Fibroblast of upper back skin (primary cell): Measurements from ENCODE around the gene SF3B2.
"Not testable (repeated sequence)": the region's sequence is repeated elsewhere in the genome, so short reads cannot be mapped to it uniquely, and the experiment has no call there.

ENCODE experiments used
- DNase-seq: peaks from one replicate; pipeline ENCODE4 v3.0.0-alpha.2; 2013

The SF3B2 gene

DNA sequence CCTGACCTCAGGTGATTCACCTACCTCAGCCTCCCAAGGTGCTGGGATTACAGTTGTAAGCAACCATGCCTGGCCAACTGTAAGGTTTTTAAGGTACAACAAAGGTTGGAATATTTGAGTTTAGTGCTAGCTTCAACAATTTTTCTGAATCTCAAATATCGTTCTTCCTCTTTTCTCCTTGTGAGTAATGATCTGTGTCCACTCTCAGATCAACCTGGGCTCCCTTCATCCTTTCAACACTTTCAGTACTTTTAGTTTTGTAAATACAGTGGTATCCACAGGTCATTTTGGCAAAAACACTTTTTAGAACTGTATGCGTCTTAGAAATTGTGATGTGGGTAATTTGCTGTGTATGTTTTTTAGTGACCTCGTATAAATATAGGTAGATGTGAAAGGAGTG, 25.8 kb downstream of the SF3B2 start:
- DNase-seq = no peak

DNA sequence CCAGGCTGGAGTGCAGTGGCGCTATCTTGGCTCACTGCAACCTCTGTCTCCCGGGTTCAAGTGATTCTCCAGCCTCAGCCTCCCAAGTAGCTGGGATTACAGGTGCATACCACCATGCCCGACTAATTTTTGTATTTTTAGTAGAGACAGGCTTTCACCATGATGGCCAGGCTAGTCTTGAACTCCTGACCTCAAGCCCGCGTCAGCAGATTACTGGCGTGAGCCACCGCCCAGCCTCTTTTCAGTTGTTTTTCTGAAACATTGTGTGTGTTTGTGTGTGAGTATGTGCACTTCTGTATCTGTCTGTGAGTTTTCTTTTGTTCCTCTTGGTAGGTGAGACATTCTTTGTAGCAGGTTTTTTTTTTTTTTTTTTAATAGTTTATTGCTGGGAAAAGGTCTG, 26.8 kb downstream of the SF3B2 start:
- not testable (repeated sequence) for DNase-seq

DNA sequence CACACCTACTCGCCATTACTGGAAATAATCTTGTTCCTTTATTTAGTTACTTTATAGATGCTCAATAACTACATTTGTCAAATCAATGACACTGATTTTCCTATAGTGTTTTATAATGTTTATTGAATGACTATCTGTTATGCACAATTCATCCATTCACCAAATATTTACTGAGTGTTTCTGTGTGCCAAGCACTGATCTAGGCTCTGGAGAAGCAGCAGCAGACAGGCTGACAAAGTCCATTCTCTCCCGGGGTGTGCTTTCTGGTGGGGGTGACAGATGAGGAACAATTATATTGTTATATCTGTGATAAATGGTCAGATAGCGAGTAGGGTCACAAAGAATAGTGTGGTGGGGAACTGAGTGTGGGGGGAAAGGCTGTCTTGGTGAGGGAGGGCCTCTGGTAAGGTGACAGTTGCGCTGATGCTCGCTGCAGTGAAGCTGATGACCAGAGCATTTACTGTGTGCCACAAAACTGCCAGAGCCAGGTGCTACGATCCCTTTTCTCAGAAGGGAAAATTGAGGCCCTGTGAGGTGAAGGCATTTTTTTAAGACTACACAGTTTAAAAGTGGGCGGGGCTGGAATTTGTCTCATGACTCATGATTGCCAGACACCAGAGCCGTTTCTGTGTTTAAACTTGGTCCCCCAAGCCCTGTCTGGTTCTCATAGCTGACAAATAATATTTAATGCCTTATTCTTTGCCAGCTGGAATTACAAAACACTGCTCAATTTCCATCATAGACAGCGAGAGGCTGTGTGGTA, 28.1 kb downstream of the SF3B2 start:
- peak; percentile 85 for DNase-seq

DNA sequence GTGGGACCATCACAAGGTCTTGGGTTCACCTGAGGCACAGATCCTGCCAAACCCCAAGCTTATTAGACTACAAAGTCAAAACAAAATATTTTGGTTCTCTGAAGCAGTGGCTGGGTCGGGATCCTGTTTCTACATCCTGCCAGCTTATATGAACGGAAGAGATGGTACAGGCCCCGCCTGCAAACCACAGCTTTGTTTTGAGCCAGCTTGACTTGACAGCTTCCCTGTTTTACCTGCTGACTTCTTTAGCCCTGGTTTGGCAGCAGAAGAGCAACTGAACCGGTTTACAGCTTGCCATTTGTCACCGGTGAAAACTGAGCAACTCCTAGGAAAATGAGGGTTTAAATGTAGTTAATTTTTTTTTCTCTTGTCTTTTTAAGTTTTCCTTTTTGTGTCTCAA, 29.3 kb downstream of the SF3B2 start:
- DNase-seq = no peak

DNA sequence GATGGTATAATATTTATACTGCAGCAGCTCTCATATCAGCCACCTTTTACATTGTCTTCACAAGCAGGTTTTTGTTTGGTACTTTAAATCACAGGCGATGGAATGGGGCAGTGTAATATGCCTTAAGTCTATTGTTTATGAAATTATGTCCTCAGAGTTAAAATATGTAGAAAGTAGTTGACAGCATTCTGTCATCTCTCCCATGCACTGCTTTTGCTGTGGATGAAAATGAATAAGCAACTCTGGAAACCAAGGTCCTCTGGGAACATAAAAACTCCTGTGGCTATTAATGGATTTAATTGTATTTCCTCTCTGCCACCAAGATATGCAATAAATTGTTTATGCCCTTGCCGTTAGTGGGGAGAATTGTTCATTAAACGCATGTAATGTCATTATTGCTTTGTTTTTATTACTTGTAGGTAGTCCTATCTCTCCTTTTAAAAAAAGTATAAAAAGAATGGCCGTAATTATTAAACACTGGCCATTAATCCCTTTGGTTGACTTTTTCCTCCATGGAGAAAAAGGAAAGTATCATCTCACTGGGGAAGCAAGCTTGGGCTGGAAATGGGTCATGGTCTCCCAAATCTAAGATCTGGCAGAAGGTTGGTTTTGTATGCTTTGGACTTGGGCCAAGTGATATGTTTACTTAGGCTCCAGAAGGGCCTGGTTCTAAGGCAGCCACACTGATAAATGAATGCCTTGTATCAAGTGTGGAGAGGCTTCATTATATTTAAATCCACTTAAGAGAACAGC, 31.0 kb downstream of the SF3B2 start:
- DNase-seq = peak; percentile 23

DNA sequence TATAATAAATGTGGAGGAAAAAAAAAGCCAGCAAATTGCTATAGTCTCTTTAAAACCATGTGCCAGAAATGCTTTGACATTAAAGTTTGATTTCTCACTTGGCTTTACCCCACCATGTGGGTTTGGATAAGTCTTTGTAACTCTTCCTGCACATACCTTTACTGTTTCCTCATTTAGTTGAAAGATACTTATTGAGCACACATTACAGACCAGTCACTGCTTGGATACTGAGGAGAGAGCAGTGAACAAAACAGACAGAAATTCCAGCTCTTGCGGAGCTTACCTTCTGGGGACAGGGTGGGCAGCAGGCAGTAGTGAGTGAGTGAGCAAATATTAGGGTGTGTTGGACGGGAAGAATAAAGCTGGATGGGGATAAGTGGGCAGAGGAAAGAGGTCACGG, 31.6 kb downstream of the SF3B2 start:
- DNase-seq = peak; percentile 9

DNA sequence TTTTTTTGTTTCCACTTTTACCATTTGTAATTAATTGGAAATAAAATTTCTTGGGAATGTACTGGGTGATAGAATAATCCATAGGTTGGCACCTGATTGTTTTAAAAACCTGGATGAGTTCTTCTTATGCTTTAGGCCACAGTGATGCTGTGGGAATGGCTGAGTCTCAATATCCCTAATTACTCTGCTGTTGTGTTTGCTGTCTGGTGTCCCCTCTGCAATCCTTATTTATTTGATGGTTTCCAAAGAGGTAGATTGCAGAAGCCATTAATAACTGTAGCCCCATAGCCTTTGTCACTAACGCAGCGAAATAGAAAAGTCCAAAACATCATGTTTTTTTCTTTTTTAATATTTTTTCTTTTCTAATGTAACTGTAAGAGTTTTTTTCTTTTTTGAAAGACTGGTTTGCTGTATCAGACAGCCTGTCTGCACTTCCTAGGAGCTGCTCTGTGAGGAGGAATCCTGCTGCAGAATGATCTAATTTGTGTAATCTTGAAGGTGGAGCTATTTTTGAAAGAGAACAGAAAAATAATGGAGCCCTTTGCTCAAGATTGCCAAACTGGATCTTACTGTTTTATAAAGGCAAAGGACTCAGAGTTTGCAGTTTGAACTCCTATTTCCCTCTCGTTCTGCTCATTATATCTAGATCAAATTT, 32.8 kb downstream of the SF3B2 start:
- DNase-seq = no peak

DNA sequence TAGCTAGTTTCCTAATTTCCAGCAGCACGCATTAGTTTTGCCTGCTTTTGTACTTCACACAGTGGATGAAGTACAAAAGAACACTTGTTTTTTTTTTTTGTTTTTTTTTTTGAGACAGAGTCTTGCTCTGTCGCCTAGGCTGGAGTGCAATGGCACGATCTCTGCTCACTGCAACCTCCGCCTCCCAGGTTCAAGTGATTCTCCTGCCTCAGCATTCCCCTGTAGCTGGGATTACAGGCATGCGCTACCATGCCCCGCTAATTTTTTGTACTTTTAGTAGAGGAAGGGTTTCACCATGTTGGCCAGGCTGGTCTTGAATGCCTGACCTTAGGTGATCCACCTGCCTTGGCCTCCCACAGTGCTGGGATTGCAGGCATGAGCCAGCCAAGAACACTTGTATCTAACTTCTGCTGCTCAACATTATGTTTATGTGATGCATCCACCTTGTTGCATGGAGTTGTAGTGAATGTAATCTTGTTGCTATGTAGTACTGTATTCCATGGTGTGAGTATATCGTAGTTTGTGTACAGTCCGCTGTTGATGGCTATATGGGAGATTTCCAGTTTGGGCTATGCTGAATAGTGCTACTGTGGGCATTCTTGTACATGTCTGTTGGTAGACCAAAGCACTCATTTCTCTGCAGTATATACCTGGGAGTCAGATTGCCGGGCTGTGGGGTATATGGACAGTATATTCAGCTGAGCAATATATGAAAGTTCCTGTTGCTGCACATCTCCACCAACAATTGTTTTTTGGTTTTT, 35.2 kb downstream of the SF3B2 start:
- DNase-seq = no peak

DNA sequence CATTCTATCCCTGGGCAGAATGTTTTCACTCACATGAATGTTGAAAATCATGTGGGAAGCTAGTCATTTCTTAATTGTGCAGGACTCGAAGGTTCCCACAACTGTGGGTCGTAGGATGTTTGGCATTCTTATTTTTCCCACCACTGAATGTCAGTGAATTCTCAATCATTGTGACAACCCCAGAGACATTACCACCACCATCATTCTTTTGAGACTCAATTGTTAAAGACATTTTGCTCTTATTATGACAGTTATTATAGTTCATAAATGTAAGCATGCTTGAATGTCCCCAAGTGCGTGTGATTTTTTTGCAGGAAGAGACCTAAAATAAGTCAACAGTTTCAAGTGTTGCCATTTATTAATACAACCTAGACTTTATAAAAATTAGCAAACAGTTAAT, 36.9 kb downstream of the SF3B2 start:
- DNase-seq = no peak

DNA sequence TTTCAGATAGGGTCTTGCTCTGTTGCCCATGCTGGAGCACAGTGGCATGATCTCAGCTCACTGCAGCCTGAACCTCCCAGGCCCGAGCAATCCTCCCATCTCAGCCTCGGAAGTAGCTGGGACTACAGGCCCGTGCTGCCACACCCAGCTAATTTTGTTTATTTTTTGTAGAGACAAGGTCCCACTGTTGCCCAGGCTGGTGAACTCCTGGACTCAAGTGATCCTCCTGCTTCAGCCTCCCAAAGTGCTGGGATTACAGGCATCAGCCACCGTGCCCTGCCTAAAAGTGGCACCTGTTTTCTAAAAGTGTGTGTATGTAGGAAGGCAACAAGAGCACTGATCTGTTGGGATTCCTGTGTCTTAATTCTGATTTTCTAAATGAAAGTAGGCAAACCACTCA, 38.1 kb downstream of the SF3B2 start:
- DNase-seq = no peak

DNA sequence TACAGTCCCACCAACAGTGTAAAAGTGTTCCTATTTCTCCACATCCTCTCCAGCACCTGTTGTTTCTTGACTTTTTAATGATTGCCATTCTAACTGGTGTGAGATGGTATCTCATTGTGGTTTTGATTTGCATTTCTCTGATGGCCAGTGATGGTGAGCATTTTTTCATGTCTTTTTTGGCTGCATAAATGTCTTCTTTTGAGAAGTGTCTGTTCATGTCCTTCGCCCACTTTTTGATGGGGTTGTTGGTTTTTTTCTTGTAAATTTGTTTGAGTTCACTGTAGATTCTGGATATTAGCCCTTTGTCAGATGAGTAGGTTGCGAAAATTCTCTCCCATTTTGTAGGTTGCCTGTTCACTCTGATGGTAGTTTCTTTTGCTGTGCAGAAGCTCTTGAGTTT, 40.0 kb downstream of the SF3B2 start:
- DNase-seq = not testable (repeated sequence)

DNA sequence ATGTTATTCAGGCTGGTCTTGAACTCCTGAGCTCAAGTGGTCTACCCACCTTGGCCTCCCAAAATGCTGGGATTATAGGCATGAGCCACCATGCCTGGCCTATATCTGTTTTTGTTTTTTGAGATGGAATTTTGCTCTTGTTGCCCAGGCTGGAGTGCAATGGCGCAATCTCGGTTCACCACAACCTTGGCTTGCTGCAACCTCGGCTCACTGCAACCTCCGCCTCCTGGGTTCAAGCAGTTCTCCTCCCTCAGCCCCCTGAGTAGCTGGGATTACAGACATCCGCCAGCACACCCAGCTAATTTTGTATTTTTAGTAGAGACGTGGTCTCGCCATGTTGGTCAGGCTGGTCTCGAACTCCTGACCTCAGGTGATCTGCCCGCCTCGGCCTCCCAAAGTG, 47.6 kb downstream of the SF3B2 start:
- not testable (repeated sequence) for DNase-seq

DNA sequence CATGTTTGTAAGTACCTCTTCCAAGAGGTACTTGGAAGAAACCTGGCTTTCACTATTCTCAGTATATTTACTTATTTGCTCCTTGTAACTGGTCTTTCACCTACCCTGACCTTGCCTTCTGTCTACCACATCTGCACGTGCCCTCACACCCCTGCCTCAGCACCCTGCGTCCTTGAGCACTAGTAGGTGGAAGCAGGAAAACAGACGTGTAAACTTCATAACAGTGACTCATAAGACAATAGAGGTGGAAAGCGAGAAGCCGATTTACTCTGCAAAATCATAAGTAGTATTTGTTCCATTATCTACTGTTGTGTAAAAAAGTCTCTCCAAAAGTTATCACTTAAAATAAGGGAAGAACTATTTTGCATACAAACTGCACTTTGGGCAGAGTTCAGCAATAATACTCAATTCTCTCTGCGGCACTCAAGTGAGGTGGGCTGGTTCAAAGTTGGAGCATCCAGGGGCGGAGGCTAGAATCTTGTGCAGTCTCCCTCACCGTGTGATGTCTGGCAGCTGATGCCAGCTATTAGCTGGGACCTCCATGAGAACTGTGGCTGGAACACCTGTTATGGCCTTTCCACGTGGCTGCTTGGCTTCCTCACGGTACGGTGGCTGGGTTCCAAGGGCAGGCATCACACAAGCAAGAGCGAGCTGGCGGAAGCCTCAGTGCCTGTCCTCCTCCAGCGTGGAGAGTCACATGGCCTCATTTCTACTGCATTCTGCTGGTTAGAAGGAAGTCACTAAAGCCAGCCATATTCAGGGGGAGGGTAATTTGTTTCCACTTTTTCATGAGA, 48.3 kb downstream of the SF3B2 start:
- DNase-seq = no peak

DNA sequence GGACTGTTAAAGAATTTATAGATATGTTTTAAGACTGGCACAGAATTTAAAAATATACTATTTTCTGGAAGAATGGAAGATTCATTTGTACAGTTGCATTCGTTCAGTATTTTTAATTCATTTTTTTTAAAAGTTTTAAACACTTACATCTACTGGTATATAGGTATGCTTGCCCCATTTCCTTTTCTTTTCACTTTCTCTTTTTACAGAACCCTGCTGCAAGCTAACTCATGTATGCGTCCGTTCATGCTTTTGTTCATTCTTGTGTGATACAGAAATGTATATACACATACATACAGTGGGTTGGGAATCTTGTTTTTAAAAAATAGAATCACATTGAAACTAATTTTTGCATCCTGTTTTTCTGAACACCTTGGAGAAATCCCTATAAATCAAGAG, 48.9 kb downstream of the SF3B2 start:
- no peak for DNase-seq

DNA sequence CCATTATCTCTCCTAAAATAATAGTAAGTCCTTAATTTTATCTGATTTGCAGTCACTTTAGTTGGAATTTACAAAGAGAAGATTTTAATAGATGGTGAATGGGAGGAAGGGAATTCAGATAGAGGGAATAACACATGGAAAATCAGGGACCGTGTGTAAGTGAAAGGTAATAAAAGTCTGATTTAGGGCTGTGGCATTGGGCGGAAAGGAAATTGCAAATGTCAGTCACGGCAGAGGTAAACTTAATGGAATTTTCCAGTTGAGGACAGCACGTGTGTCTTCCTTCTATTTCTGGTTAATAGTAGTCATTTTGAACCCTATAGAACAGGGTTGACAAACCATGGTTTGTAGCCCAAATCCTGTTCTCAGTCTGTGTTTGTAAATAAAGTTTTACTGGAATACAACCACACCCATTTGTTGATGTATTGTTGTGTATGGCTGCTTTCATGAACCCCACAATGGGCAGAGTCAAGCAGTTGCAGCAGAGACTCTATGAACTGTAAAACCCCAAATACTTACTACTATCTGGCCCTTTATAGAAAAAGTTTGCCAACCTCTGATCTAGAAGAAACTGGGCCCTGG, 52.0 kb downstream of the SF3B2 start:
- no peak for DNase-seq

DNA sequence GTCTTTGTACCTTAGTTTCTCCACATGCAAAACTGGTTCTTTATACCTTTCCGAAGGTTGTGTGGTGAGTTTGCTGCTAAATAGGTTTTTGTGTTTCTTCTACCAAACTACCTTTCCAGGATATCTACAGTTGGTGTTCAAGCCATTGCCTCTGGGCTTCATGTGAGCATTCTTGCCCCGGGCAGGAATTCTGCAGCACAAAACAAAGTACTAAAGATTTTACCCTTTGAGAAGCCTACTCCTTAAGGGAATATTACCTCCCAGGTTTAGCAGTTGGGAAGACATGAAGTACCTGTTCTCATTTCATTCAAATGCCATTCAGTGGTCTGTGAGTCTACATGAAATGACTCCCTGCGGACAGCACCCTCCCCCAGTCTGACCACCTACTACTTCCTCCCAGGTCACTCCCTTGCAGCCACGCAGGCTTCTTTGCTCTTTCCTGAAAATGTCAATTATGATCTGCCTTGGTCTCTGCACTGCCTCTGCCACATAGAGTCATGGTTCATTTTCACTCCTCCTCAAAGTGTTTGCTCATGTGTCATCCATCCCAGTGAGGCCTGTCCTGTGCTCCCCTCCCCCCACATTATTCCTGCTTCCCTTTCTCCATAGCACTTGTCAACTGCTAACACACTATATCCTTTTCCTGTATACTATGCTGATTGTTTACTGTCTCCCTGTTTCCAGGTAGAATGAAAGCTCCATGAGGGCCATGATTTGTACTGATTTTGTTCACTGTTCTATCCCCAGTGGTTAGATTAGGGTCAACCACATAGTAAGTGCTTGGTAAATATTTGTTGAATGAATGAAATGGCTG, 54.8 kb downstream of the SF3B2 start:
- DNase-seq = peak; percentile 25

DNA sequence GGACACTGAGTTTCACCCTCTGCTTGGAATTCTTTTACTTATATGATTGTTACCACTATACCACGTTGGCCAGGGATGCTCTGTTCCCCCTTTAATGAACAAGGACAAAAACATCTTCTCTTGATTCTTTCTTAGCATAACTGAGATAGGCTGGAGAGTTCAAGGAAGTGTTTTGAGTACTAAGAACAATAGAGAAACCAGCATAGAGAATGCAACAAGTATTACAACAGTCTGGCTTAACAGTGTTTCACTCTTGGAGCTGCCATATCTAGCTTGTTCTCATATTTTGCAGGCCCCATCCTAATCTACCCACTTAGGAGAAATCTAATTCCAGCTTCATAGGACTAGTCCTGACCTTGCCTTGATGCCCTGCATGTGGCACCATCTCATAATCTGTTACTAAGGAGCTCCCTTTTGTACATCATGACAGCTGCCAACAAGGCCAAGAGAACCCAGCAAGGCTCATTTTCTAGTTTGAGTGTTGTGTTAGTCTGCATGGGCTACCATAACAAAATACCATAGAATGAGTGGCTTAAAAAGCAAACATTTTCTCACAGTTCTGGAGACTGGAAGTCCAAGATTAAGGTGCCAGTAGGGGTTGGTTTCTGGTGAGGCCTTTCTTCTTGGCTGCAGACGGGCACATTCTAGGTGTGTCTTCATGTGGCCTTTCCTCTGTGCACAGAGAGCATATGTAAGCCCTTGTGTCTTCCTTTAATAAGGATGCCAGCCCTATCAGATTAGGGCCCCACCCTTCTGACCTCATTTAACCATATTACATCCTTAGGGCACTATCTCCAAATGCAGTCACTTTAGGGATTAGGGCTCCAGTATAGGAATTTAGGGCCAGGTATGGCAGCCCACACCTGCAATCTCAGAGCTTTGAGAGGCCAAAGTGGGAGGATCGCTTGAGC, 55.7 kb downstream of the SF3B2 start:
- peak; percentile 13 for DNase-seq

DNA sequence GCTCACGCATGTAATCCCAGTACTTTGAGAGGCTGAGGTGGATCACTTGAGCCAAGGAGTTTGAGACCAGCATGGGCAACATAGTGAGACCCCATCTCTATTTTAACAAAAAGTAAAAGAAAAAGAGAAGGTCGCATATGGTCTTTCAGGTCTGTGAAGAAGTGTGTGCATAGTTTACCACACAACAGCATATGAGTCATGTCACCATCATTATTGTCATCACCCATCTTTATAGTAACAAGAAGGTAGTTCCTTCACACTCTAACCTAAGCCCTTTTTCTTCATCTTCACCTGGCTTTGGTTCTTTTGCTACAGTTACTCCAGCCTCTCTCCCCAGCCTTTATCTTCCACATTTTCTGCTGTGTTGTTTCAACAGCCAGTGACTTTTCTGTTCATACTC, 57.1 kb downstream of the SF3B2 start:
- DNase-seq = no peak

DNA sequence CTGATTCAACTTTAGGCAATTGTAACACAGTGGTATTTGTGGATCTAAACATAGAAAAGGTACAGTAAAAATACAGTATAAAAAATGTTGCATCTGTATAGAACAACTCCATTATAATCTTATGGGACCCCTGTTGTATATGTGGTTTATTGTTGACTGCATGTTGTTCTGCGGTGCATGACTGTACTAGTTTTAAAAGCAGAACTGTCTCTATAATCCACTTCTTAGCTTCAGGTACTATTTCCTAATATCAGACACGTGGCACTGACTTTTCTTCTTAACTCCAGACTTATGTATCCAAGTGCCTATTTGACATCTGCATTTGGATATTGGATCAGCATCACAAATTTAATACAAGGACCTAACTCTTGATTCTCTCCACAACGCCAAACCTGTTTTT, 59.0 kb downstream of the SF3B2 start:
- DNase-seq = no peak

DNA sequence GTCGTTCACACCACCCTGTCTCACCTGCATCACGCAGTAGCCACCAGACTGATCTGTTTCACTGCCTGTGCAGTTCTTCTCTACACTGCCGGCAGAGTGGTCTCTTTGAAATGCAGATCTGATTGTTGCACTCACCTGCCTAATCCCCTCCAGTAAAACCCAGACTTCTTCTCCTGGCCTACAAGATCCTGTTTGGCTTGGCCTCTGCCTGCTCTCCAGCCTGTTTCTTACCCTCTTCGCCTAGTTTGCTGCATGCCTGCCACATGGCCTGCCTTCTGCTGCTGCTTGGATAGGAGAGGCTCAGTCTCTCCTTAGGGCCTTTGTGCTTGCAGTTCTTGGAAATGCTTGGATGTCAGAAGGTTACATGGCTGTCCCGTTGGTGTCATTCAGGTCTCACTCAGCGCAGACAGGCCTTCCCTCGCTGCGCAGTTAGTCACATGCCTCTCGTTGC, 59.9 kb downstream of the SF3B2 start:
- DNase-seq = no peak
